Measurements from ENCODE around the gene KLF3. TPM values are rescaled to one million over a fixed set of nuclear protein-coding genes. Genes with fewer than 3 reads are reported as not detected.

The KLF3 gene
- total and polyA plus RNA-seq, 9 of the 15 experiments (the other 6 are each of a cell fraction or from before 2014, with no cell fraction given): 9.9 to 47.2 (median 18.1) TPM

- TF ChIP-seq SP2 (IDR thresholded peaks at IDR 0.05; ENCODE audit: extremely low read depth, low read depth, low read length, poor library complexity, severe bottlenecking) (no peak), EP300 (IDR thresholded peaks at IDR 0.05; ENCODE audit: low read length) (peak; percentile 40; the same call in 1 of the 2 replicates), HLTF (IDR thresholded peaks at IDR 0.05) (no peak), KLF16 (IDR thresholded peaks at IDR 0.05) (peak; percentile 74), EHMT2 (IDR thresholded peaks at IDR 0.05) (0 out of 2 replicates have a peak, but pooled peaks have one; percentile 45), ZKSCAN3 (CRISPR knock-in tag; IDR thresholded peaks at IDR 0.05) (no peak), MNT (conservative IDR thresholded peaks at IDR 0.05) (peak in 1 of 2 experiments; percentile 12; a peak in 1 of 4 replicates), ZNF165 (CRISPR knock-in tag; IDR thresholded peaks at IDR 0.05; ENCODE audit: borderline replicate concordance) (no peak), ATF1 (CRISPR knock-in tag; IDR thresholded peaks at IDR 0.05) (no peak), ATF1 (tag; IDR thresholded peaks at IDR 0.05) (peak; percentile 25; the same call in 1 of the 2 replicates), TRIM28 (IDR thresholded peaks at IDR 0.05) (no peak), MAFG (tag; conservative IDR thresholded peaks at IDR 0.05) (no peak), NFIC (IDR thresholded peaks at IDR 0.05) (peak; percentile 85), CTCFL (IDR thresholded peaks at IDR 0.05; ENCODE audit: borderline replicate concordance, insufficient read depth, low read depth, low read length, poor library complexity, severe bottlenecking) (no peak), HDAC6 (IDR thresholded peaks at IDR 0.05; ENCODE audit: low read depth, low read length) (no peak), MYC (IDR thresholded peaks at IDR 0.05; ENCODE audit: low read depth, low read length) (peak; percentile 13; the same call in 1 of the 2 replicates), MYC (CRISPR knock-in tag; IDR thresholded peaks at IDR 0.05; ENCODE audit: borderline replicate concordance, low read depth) (no peak), GMEB1 (CRISPR knock-in tag; IDR thresholded peaks at IDR 0.05) (no peak)
Observed at GRCh38 chr4:38673130-38673978, 9.4 kb downstream of the KLF3 start (continued).

Data from K562 (cell line).